ENCODE measurements around the gene BCL7A.

DNA sequence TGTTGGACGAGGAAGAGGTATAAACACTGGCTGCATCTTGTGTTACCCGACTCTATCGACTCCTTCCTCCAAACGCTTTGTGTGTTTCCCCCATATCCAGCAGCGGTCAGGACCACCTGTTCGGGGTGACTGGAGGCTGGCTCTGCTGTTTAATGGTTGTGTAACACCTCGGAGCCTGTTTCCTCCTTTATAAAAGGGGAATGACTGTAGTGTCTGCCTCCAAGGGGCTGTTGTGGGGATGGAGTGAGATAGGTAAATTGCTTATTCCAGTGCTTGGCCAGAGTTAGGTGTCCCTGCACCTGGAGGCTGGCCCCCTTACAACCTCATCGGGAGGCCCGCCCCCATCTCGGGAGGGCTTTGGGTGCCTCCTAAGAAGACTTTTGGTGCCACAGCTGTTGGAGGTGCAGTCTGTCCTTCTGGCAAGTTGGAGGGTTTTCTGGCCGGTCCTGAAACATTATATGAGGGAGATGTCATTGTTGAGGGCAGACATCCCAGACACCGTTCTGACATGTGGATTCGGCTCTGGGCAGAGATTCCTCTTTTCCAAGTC, 57.9 kb downstream of the BCL7A start:
- TF ChIP-seq CTCF (IDR thresholded peaks at IDR 0.05; ENCODE audit: low read length): no peak
- TF ChIP-seq EZH2 (IDR thresholded peaks at IDR 0.05; ENCODE audit: borderline replicate concordance, low read length): no peak

Data from OCI-LY1 (cell line).